ENCODE results near the gene NPPB. TPM values are rescaled to one million over a fixed set of nuclear protein-coding genes. Genes with fewer than 3 reads are reported as not detected.

NPPB gene
- total and polyA plus RNA-seq, 9 of the 15 experiments (the other 6 are each of a cell fraction or from before 2014, with no cell fraction given): not detected

DNA sequence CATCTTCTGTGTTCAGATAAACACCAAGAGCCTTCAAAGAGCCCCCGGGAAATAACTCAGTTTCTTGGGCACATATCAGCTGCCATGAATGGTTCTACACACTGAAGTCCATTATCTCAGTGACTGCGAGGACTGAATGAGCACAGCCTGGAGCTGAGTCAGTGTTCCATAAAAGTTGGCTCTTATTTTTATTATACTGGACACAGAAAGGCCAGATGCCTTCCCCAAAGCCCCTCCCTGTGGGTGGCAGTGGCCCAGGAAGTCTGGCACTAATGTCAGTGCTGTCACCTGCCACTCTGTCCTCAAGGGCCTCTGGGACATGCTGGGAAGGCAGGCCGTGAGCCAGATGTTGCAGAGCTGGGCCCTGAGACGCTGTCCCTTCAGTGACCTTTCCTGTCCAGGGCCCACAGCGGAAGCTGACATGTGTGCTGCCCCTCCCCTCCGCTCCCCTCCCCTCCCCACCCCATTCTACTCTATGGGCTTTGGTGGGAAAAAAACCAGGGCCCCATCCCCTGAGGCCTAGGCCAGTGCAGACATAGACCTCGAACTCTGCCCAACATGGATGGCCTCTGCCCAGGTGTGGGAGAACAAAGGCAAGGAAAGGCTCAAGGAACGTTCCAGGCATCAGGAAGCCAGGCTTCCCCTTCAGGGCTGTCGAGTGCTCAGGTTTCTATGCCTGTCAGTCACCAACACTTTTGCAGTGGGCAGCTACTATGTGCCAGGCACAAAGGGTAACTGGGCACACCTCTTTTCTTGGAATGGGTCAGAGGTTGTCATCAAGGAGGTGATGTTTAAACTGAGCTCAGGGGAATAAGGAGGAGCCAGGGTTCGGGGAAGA, 22.4 kb upstream of the NPPB start (continued):
- TF ChIP-seq ZNF174 (CRISPR knock-in tag; IDR thresholded peaks at IDR 0.05) (no peak), U2AF2 (optimal IDR thresholded peaks at IDR 0.05; ENCODE audit: low read depth, low read length) (no peak), KLF6 (CRISPR knock-in tag; IDR thresholded peaks at IDR 0.05; ENCODE audit: borderline replicate concordance) (peak; percentile 65), TBL1XR1 (IDR thresholded peaks at IDR 0.05; ENCODE audit: low read length in 2 of 2) (no peak; a peak in 1 of 4 replicates), KDM4B (IDR thresholded peaks at IDR 0.05; ENCODE audit: borderline replicate concordance in 2 of 2, low read depth in 1 of 2) (no peak), DACH1 (IDR thresholded peaks at IDR 0.05; ENCODE audit: partially characterized antibody) (no peak), ADNP (tag; IDR thresholded peaks at IDR 0.05) (no peak), POLR2G (IDR thresholded peaks at IDR 0.05; ENCODE audit: low read depth, low read length) (peak; percentile 38; the same call in 1 of the 2 replicates), ZNF165 (CRISPR knock-in tag; IDR thresholded peaks at IDR 0.05; ENCODE audit: borderline replicate concordance) (no peak)
- TF ChIP-seq, protein P1, sequence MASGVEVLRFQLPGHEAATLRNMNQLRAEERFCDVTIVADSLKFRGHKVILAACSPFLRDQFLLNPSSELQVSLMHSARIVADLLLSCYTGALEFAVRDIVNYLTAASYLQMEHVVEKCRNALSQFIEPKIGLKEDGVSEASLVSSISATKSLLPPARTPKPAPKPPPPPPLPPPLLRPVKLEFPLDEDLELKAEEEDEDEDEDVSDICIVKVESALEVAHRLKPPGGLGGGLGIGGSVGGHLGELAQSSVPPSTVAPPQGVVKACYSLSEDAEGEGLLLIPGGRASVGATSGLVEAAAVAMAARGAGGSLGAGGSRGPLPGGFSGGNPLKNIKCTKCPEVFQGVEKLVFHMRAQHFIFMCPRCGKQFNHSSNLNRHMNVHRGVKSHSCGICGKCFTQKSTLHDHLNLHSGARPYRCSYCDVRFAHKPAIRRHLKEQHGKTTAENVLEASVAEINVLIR (CRISPR knock-in tag; IDR thresholded peaks at IDR 0.05): 0 out of 2 replicates have a peak, but pooled peaks have one; percentile 29
- TF ChIP-seq, protein P2, sequence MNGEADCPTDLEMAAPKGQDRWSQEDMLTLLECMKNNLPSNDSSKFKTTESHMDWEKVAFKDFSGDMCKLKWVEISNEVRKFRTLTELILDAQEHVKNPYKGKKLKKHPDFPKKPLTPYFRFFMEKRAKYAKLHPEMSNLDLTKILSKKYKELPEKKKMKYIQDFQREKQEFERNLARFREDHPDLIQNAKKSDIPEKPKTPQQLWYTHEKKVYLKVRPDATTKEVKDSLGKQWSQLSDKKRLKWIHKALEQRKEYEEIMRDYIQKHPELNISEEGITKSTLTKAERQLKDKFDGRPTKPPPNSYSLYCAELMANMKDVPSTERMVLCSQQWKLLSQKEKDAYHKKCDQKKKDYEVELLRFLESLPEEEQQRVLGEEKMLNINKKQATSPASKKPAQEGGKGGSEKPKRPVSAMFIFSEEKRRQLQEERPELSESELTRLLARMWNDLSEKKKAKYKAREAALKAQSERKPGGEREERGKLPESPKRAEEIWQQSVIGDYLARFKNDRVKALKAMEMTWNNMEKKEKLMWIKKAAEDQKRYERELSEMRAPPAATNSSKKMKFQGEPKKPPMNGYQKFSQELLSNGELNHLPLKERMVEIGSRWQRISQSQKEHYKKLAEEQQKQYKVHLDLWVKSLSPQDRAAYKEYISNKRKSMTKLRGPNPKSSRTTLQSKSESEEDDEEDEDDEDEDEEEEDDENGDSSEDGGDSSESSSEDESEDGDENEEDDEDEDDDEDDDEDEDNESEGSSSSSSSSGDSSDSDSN (IDR thresholded peaks at IDR 0.05; ENCODE audit: borderline replicate concordance in 1 of 2, low read depth in 2 of 2, low read length in 2 of 2): no peak
- TF ChIP-seq, protein P3, sequence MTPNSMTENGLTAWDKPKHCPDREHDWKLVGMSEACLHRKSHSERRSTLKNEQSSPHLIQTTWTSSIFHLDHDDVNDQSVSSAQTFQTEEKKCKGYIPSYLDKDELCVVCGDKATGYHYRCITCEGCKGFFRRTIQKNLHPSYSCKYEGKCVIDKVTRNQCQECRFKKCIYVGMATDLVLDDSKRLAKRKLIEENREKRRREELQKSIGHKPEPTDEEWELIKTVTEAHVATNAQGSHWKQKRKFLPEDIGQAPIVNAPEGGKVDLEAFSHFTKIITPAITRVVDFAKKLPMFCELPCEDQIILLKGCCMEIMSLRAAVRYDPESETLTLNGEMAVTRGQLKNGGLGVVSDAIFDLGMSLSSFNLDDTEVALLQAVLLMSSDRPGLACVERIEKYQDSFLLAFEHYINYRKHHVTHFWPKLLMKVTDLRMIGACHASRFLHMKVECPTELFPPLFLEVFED (CRISPR knock-in tag; conservative IDR thresholded peaks at IDR 0.05): no peak
- TF ChIP-seq, protein P4, sequence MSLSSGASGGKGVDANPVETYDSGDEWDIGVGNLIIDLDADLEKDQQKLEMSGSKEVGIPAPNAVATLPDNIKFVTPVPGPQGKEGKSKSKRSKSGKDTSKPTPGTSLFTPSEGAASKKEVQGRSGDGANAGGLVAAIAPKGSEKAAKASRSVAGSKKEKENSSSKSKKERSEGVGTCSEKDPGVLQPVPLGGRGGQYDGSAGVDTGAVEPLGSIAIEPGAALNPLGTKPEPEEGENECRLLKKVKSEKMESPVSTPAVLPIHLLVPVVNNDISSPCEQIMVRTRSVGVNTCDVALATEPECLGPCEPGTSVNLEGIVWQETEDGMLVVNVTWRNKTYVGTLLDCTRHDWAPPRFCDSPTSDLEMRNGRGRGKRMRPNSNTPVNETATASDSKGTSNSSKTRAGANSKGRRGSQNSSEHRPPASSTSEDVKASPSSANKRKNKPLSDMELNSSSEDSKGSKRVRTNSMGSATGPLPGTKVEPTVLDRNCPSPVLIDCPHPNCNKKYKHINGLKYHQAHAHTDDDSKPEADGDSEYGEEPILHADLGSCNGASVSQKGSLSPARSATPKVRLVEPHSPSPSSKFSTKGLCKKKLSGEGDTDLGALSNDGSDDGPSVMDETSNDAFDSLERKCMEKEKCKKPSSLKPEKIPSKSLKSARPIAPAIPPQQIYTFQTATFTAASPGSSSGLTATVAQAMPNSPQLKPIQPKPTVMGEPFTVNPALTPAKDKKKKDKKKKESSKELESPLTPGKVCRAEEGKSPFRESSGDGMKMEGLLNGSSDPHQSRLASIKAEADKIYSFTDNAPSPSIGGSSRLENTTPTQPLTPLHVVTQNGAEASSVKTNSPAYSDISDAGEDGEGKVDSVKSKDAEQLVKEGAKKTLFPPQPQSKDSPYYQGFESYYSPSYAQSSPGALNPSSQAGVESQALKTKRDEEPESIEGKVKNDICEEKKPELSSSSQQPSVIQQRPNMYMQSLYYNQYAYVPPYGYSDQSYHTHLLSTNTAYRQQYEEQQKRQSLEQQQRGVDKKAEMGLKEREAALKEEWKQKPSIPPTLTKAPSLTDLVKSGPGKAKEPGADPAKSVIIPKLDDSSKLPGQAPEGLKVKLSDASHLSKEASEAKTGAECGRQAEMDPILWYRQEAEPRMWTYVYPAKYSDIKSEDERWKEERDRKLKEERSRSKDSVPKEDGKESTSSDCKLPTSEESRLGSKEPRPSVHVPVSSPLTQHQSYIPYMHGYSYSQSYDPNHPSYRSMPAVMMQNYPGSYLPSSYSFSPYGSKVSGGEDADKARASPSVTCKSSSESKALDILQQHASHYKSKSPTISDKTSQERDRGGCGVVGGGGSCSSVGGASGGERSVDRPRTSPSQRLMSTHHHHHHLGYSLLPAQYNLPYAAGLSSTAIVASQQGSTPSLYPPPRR (CRISPR knock-in tag; IDR thresholded peaks at IDR 0.05; ENCODE audit: borderline replicate concordance): no peak

All from K562 (cell line).